Neuronal stem cell (in vitro differentiated cells): ENCODE measurements around the gene LKAAEAR1.

Experiments
- DNase-seq: peaks from one replicate; pipeline ENCODE4 v3.0.0-alpha.2; 2013; ENCODE audit warnings: low spot score
- H2AFZ ChIP-seq: one replicate; pipeline ENCODE4 v1.6.1; 2013; ENCODE audit warnings: mild to moderate bottlenecking, low read length, inconsistent platforms
- H2AK5ac ChIP-seq: 2 replicates; pipeline ENCODE4 v1.6.1; 2013; ENCODE audit warnings: low read depth, mild to moderate bottlenecking, inconsistent platforms, low read length, moderate library complexity, mixed read lengths
- H2BK120ac ChIP-seq: 2 replicates; pipeline ENCODE4 v1.6.1; 2013; ENCODE audit warnings: low read depth, mild to moderate bottlenecking, inconsistent platforms, low read length, moderate library complexity, mixed read lengths
- H2BK12ac ChIP-seq: one replicate; pipeline ENCODE4 v1.6.1; 2013; ENCODE audit warnings: low read length, inconsistent platforms
- H2BK15ac ChIP-seq: 2 replicates; pipeline ENCODE4 v1.6.1; 2013; ENCODE audit warnings: mild to moderate bottlenecking, low read length, inconsistent platforms, mixed read lengths
- H2BK5ac ChIP-seq: one replicate; pipeline ENCODE4 v1.6.1; 2013; ENCODE audit warnings: inconsistent platforms, mild to moderate bottlenecking, low read length, moderate library complexity
- H3K14ac ChIP-seq: one replicate; pipeline ENCODE4 v1.6.1; 2013; ENCODE audit warnings: low read length, inconsistent platforms
- H3K18ac ChIP-seq: 2 replicates; pipeline ENCODE4 v1.6.1; 2013; ENCODE audit warnings: low read length, inconsistent platforms
- H3K23ac ChIP-seq: 2 replicates; pipeline ENCODE4 v1.6.1; 2013; ENCODE audit warnings: low read depth, mild to moderate bottlenecking, mixed read lengths, low read length, inconsistent platforms; ENCODE audit not compliant: poor library complexity
- H3K27ac ChIP-seq: replicated peaks from 3 replicates; pipeline ENCODE4 v1.5.1; 2013; ENCODE audit warnings: low read length, inconsistent platforms
- H3K27me3 ChIP-seq, 3 experiments: 2 replicates each; pipeline ENCODE4 v1.6.1; 2013; ENCODE audit warnings: low read length in 3 of 3, mild to moderate bottlenecking in 2 of 3, inconsistent platforms in 1 of 3, low read depth in 1 of 3, mixed read lengths in 1 of 3, moderate library complexity in 1 of 3; ENCODE audit not compliant: control insufficient read depth in 3 of 3, insufficient read depth in 3 of 3
- H3K36me3 ChIP-seq, 2 donors: replicated peaks in 1 of 2; 2 replicates each; pipeline ENCODE4 v1.6.1; 2013; ENCODE audit warnings: low read length in 2 of 2; ENCODE audit not compliant: control insufficient read depth in 2 of 2, insufficient read depth in 2 of 2
- H3K4ac ChIP-seq: 2 replicates; pipeline ENCODE4 v1.6.1; 2013; ENCODE audit warnings: inconsistent platforms, mild to moderate bottlenecking, low read length, moderate library complexity
- H3K4me1 ChIP-seq, 2 donors: 1 replicate in 1 of 2; 2 replicates in 1 of 2; pipeline ENCODE4 v1.6.1; 2013; ENCODE audit warnings: low read length in 2 of 2, low read depth in 1 of 2; ENCODE audit not compliant: control insufficient read depth in 2 of 2, insufficient read depth in 1 of 2
- H3K4me2 ChIP-seq: one replicate; pipeline ENCODE4 v1.6.1; 2013; ENCODE audit warnings: mild to moderate bottlenecking, low read length, inconsistent platforms; ENCODE audit not compliant: insufficient read depth, poor library complexity, severe bottlenecking
- H3K4me3 ChIP-seq, 2 donors: 2 replicates each; pipeline ENCODE4 v1.5.1; 2013; ENCODE audit warnings: low read length in 2 of 2, mild to moderate bottlenecking in 2 of 2, inconsistent platforms in 1 of 2, moderate library complexity in 1 of 2
- H3K79me1 ChIP-seq: one replicate; pipeline ENCODE4 v1.6.1; 2013; ENCODE audit warnings: low read depth, mild to moderate bottlenecking, inconsistent platforms, low read length, moderate library complexity
- H3K9ac ChIP-seq: one replicate; pipeline ENCODE4 v1.6.1; 2013; ENCODE audit warnings: mild to moderate bottlenecking, low read depth, low read length, inconsistent platforms; ENCODE audit not compliant: poor library complexity
- H3K9me3 ChIP-seq, 2 donors: replicated peaks in 1 of 2; 2 replicates each; pipeline versions ENCODE3 to v1.6.1; 2013; ENCODE audit warnings: low read length in 2 of 2, mild to moderate bottlenecking in 2 of 2, inconsistent platforms in 1 of 2, low read depth in 1 of 2, mixed read lengths in 1 of 2, moderate library complexity in 1 of 2; ENCODE audit not compliant: control insufficient read depth in 2 of 2, insufficient read depth in 1 of 2
- H4K8ac ChIP-seq: one replicate; pipeline ENCODE4 v1.6.1; 2013; ENCODE audit warnings: low read depth, mild to moderate bottlenecking, inconsistent platforms, low read length, moderate library complexity
- H4K91ac ChIP-seq: one replicate; pipeline ENCODE4 v1.6.1; 2013; ENCODE audit warnings: low read length, low read depth, mild to moderate bottlenecking, inconsistent platforms; ENCODE audit not compliant: poor library complexity
- WGBS, 2 donors: extraction: QIAGEN DNeasy Blood & Tissue Kit; methylation state at CpG; one replicate each; pipeline ENCODE4 v1.1.7; 2013; ENCODE audit warnings: missing lambda C conversion rate in 2 of 2, mixed read lengths in 1 of 2; ENCODE audit not compliant: insufficient read length in 2 of 2, insufficient replicate concordance in 1 of 2; ENCODE audit errors: extremely low coverage in 2 of 2; 5-methylcytosine and 5-hydroxymethylcytosine counted together

LKAAEAR1 gene

DNA sequence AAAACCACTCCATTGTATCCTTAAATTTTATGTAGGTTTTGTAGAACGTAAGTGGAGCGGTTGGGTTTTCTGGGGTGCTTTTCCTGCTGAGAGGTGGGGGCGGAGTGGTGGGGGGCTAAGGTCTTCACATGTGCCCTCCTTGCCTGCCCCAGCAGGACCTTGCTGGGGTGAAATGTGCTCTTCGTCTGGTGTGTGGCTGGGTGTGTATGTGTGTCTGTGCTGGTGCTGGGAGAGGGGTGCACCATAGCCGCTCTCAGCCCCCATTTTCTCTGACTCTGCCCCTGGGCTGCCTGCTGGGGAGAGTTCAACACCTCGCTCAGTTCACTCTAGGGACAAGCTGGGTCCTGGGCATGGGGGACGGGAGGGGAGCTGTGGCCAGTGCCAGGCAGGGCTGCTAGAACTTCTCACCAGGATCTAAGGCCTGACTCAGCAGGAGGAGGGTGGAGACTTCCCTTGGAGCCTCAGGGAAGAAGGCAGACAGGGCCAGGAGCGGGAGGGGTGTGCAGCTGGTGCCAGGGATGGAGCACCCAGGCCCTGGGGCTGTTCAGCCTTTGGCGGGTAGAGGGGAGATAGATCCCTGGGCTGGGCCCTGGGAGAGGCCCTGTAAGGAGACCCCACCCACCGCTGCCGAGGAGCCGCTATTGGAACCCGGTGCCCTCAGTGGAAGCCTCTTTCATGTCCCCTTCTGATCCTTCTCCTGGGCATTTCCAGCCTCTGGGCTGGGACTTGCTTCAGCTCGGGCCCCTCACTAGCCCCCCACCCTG is 39.5 kb downstream of the LKAAEAR1 start:
- H3K9ac ChIP-seq, result no peak overlapping the region
- H2BK120ac ChIP-seq, result no peak overlapping the region
- WGBS, 2 donors, result no CpG with 5 or more reads among the region's 14 CpGs
- H2BK15ac ChIP-seq, result no peak overlapping the region
- no peak overlapping the region for H4K8ac ChIP-seq
- peaks cover 0 to 2% of the 10 kb centered on the region in 2 donors for H3K9me3 ChIP-seq
- no peak overlapping the region for H3K27ac ChIP-seq
- no peak overlapping the region for H3K4me2 ChIP-seq
- peaks cover 41 to 91% (median 89%) of the 10 kb centered on the region in 3 experiments for H3K27me3 ChIP-seq
- H3K4me3 ChIP-seq, result no peak overlapping the region
- no peak overlapping the region for H2AFZ ChIP-seq
- peaks cover 5 to 13% of the 10 kb centered on the region in 2 donors for H3K4me1 ChIP-seq
- no peak overlapping the region for H3K23ac ChIP-seq
- H3K36me3 ChIP-seq, result no peaks in the 10 kb centered on the region
- no peak overlapping the region for H4K91ac ChIP-seq
- DNase-seq, result no peak
- H3K14ac ChIP-seq, result no peak overlapping the region
- no peak overlapping the region for H3K4ac ChIP-seq
- H2BK5ac ChIP-seq, result no peak overlapping the region
- H2AK5ac ChIP-seq, result peak overlapping the region; percentile 89
- no peaks in the 10 kb centered on the region for H3K79me1 ChIP-seq
- peak overlapping the region; percentile 19 for H3K18ac ChIP-seq
- H2BK12ac ChIP-seq, result no peak overlapping the region

- H3K27me3 ChIP-seq, result peaks cover 41 to 95% (median 93%) of the 10 kb centered on the region in 3 experiments
- H2BK5ac ChIP-seq, result no peak overlapping the region
- H2BK15ac ChIP-seq, result no peak overlapping the region
- no peak overlapping the region for H3K18ac ChIP-seq
- H3K4me2 ChIP-seq, result no peak overlapping the region
- no peak overlapping the region for H2BK120ac ChIP-seq
- H2AK5ac ChIP-seq, result no peak overlapping the region
- no peak overlapping the region for H4K91ac ChIP-seq
- H3K4ac ChIP-seq, result no peak overlapping the region
- H3K9ac ChIP-seq, result no peak overlapping the region
- no peak overlapping the region for H4K8ac ChIP-seq
- H3K9me3 ChIP-seq, result peaks cover 0 to 2% of the 10 kb centered on the region in 2 donors
- no peaks in the 10 kb centered on the region for H3K79me1 ChIP-seq
- H2BK12ac ChIP-seq, result no peak overlapping the region
- peaks cover 8 to 19% of the 10 kb centered on the region in 2 donors for H3K4me1 ChIP-seq
- H3K27ac ChIP-seq, result no peak overlapping the region
- H2AFZ ChIP-seq, result no peak overlapping the region
- H3K36me3 ChIP-seq, result no peaks in the 10 kb centered on the region
- H3K4me3 ChIP-seq, result no peak overlapping the region
- 100% methylated on average over 1 of the region's 9 CpGs; no CpG with 5 or more reads in 1 of the 2 donors for WGBS, 2 donors
- no peak for DNase-seq
- no peak overlapping the region for H3K23ac ChIP-seq
- no peak overlapping the region for H3K14ac ChIP-seq
Observed at GRCh38 chr20:64043768-64044167, 40.4 kb downstream of the LKAAEAR1 start.

- Histone ChIP-seq H3K27ac (no peak overlapping the region), H4K8ac (no peak overlapping the region), H2AK5ac (peak overlapping the region; percentile 79), H3K23ac (peak overlapping the region; percentile 80), H2AFZ (peak overlapping the region; percentile 88), H3K9me3 (peaks cover 0 to 2% of the 10 kb centered on the region in 2 donors), H4K91ac (no peak overlapping the region), H2BK15ac (peak overlapping the region; percentile 11), H3K4me1 (peaks cover 8 to 19% of the 10 kb centered on the region in 2 donors), H3K36me3 (no peaks in the 10 kb centered on the region), H3K79me1 (no peaks in the 10 kb centered on the region), H3K9ac (peak overlapping the region; percentile 21), H2BK5ac (no peak overlapping the region), H3K27me3 (peaks cover 37 to 93% (median 82%) of the 10 kb centered on the region in 3 experiments), H3K4me2 (peak overlapping the region; percentile 64), H3K18ac (peak overlapping the region; percentile 92), H3K4ac (no peak overlapping the region), H2BK12ac (no peak overlapping the region), H3K4me3 (peak overlapping the region; percentile 37 to 67), H2BK120ac (no peak overlapping the region), H3K14ac (no peak overlapping the region)
- WGBS, 2 donors, result no CpG with 5 or more reads among the region's 55 CpGs
- no peak for DNase-seq
Observed at GRCh38 chr20:64042054-64042781, 42.0 kb downstream of the LKAAEAR1 start.

DNA sequence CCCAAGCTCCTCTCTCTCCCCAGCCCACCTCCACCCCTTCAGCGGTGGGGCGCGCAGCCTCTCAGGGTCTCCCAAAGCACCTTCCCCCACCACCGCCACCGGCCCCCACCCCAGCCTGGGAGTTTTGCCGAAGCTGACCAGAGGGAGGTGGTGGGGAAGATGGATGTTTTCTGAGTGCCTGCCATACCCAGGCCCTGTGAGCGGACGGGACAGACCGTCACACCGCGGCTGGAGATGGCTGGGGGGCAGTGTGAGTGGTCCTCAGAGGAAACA is 42.5 kb downstream of the LKAAEAR1 start:
- no peak overlapping the region for H3K4me2 ChIP-seq
- peaks cover 9 to 20% of the 10 kb centered on the region in 2 donors for H3K4me1 ChIP-seq
- peak overlapping the region; percentile 80 for H3K23ac ChIP-seq
- peak overlapping the region; percentile 79 for H2AK5ac ChIP-seq
- no peak overlapping the region for H2BK15ac ChIP-seq
- H3K9ac ChIP-seq, result peak overlapping the region; percentile 21
- no peak overlapping the region for H3K14ac ChIP-seq
- H2BK12ac ChIP-seq, result no peak overlapping the region
- no peak overlapping the region for H3K27ac ChIP-seq
- H2BK120ac ChIP-seq, result no peak overlapping the region
- peaks cover 35 to 93% (median 77%) of the 10 kb centered on the region in 3 experiments for H3K27me3 ChIP-seq
- H3K79me1 ChIP-seq, result no peaks in the 10 kb centered on the region
- H3K9me3 ChIP-seq, result peaks cover 0 to 2% of the 10 kb centered on the region in 2 donors
- no peak overlapping the region for H3K4ac ChIP-seq
- H2AFZ ChIP-seq, result peak overlapping the region; percentile 88
- WGBS, 2 donors, result no CpG with 5 or more reads among the region's 11 CpGs
- no peak overlapping the region for H4K8ac ChIP-seq
- no peaks in the 10 kb centered on the region for H3K36me3 ChIP-seq
- H4K91ac ChIP-seq, result no peak overlapping the region
- no peak for DNase-seq
- no peak overlapping the region for H2BK5ac ChIP-seq
- H3K4me3 ChIP-seq, result no peak overlapping the region
- peak overlapping the region; percentile 92 for H3K18ac ChIP-seq
